Neutrophil (primary cell): ENCODE data around the gene ZBTB21.
"Not testable (repeated sequence)": the region's sequence is repeated elsewhere in the genome, so short reads cannot be mapped to it uniquely, and the experiment has no call there.

Experiments used
- H3K27ac ChIP-seq: fragments of 200-600 bp; sonication (generic); 2 replicates; pipeline ENCODE4 v1.5.1; 2016; ENCODE audit warnings: mild to moderate bottlenecking, moderate library complexity
- H3K27me3 ChIP-seq: fragments of 200-600 bp; sonication (generic); 2 replicates; pipeline ENCODE4 v1.6.0; 2016; ENCODE audit warnings: mild to moderate bottlenecking
- H3K36me3 ChIP-seq: fragments of 200-600 bp; sonication (generic); 2 replicates; pipeline ENCODE4 v1.5.1; 2017
- H3K4me1 ChIP-seq, 2 experiments: fragments of 200-600 bp in 1 of 2; sonication (generic) in 1 of 2; 1 replicate in 1 of 2; 2 replicates in 1 of 2; pipeline versions ENCODE4 v1.5.1 to v1.6.1; 2013 to 2016; ENCODE audit warnings: low read depth in 1 of 2, low read length in 1 of 2, mild to moderate bottlenecking in 1 of 2, moderate library complexity in 1 of 2; ENCODE audit not compliant: control insufficient read depth in 1 of 2, insufficient read depth in 1 of 2
- H3K4me3 ChIP-seq, 2 experiments: fragments of 200-600 bp in 1 of 2; sonication (generic) in 1 of 2; 1 replicate in 1 of 2; 2 replicates in 1 of 2; pipeline ENCODE4 v1.5.1; 2013 to 2016; ENCODE audit warnings: low read depth in 1 of 2, low read length in 1 of 2, mild to moderate bottlenecking in 1 of 2, moderate library complexity in 1 of 2
- H3K9me3 ChIP-seq: fragments of 200-600 bp; sonication (generic); 2 replicates; pipeline ENCODE4 v1.5.1; 2016
- TF ChIP-seq, protein P1 (sequence below): fragments of 200-600 bp; sonication (generic); IDR thresholded peaks from 2 replicates; pipeline ENCODE4 v1.5.1; 2016; ENCODE audit warnings: antibody characterized with exemption

ZBTB21 gene

DNA sequence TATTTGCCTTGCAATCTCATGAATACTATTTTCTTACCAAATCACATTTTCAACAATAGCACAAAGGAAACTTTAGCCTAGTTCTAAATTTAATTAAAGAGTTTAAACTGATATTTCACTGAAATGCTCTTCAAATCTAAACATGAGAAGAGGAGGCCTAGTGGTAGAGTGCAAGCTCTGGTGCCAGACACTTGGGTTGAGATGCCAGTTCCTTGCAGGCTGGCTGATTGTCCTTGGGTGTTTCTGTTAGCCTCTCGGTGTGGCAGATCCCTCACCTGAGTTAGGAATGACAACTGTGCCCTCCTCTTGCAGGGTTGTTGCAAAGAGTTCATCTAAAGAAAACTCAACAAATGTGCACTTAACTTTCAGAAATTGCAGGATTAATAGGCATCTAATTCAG is 12.5 kb downstream of the ZBTB21 start:
- H3K27ac ChIP-seq: no peak overlapping the region
- TF ChIP-seq, protein P1, sequence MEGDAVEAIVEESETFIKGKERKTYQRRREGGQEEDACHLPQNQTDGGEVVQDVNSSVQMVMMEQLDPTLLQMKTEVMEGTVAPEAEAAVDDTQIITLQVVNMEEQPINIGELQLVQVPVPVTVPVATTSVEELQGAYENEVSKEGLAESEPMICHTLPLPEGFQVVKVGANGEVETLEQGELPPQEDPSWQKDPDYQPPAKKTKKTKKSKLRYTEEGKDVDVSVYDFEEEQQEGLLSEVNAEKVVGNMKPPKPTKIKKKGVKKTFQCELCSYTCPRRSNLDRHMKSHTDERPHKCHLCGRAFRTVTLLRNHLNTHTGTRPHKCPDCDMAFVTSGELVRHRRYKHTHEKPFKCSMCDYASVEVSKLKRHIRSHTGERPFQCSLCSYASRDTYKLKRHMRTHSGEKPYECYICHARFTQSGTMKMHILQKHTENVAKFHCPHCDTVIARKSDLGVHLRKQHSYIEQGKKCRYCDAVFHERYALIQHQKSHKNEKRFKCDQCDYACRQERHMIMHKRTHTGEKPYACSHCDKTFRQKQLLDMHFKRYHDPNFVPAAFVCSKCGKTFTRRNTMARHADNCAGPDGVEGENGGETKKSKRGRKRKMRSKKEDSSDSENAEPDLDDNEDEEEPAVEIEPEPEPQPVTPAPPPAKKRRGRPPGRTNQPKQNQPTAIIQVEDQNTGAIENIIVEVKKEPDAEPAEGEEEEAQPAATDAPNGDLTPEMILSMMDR: no peak
- H3K4me3 ChIP-seq: no peak overlapping the region
- no peaks in the 10 kb centered on the region for H3K27me3 ChIP-seq
- peaks cover 14% of the 10 kb centered on the region for H3K36me3 ChIP-seq
- no peaks in the 10 kb centered on the region for H3K9me3 ChIP-seq
- H3K4me1 ChIP-seq: no peaks in the 10 kb centered on the region

DNA sequence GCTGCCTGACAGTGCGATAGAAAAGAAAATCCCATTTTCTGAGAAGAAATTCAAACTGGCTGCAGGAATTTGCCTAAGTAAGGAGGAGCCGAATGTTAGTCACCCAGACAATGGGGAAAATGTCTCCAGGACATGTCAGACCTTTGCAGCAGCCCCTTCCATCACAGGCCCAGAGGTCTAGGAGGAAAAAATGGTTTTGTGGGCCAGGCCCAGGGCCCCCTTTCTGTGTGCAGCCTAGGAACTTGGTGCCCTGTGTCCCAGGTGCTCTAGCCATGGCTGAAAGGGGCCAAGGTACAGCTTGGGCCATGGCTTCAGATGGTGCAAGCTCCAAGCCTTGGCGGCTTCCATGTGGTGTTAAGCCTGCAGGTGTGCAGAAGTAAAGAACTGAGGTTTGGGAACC is 14.6 kb downstream of the ZBTB21 start:
- H3K4me1 ChIP-seq: no peaks in the 10 kb centered on the region
- TF ChIP-seq, protein P1: no peak
- H3K4me3 ChIP-seq: no peak overlapping the region
- H3K36me3 ChIP-seq: peaks cover 27% of the 10 kb centered on the region
- no peaks in the 10 kb centered on the region for H3K9me3 ChIP-seq
- no peaks in the 10 kb centered on the region for H3K27me3 ChIP-seq
- H3K27ac ChIP-seq: no peak overlapping the region

DNA sequence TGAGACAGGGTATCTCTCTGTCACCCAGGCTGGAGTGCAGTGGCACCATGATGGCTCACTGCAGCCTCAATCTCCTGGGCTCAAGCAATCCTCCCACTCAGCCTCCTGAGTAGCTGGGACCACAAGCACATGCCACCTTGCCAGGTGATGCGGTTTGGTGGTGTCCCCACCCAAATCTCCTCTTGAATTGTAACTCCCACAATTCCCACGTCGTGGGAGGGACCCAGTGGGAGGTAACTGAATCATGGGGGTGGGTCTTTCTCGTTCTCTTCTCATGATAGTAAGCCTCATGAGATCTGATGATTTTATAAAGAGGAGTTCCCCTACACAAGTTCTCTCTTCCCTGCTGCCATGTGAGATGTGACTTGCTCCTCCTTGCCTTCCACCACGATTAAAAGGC is 15.5 kb downstream of the ZBTB21 start:
- not testable (repeated sequence) for H3K4me3 ChIP-seq, H3K27me3 ChIP-seq, H3K4me1 ChIP-seq, H3K9me3 ChIP-seq, H3K27ac ChIP-seq
- H3K36me3 ChIP-seq: peaks cover 27% of the 10 kb centered on the region

DNA sequence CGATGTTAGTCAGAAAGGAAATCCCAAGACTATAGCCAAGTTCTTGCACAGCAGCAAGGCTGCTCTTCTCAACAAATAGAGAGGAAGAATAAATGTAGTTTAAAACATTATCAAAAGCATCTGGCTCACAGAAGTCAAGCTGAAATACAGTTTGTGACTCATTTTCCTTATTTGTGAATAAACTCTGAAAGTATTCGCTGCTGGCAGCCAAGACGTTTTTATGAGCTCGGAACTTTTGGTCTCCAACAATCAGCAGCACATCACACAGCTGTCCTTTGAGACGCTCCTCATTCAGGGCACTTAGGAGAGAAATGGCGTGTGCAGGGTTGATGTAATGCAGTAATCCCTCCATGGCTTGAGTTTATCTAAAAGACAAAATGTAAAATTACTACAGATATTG is 16.4 kb downstream of the ZBTB21 start:
- H3K27ac ChIP-seq: no peak overlapping the region

DNA sequence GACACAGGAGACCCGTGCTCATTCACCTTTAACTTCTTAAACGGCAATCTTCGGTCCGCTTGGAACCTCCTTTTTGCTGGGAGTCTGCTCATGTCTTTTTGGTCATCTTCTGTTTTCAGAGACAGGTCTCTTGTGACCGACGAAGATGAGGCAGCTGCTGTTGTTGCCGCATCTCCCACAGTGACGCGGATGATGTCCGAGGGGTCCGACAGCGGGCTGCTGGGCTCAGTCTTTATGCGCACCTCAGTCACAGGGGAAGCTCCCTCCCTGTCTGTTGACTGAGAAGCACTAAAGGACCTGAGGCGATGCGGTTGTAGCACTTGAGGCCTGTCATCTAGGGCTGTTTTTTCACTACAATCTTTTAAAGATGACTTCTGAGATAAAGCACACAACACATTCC is 17.6 kb downstream of the ZBTB21 start:
- H3K27me3 ChIP-seq: no peaks in the 10 kb centered on the region
- TF ChIP-seq, protein P1: no peak
- peaks cover 27% of the 10 kb centered on the region for H3K36me3 ChIP-seq
- H3K9me3 ChIP-seq: no peaks in the 10 kb centered on the region
- H3K27ac ChIP-seq: no peak overlapping the region
- H3K4me1 ChIP-seq: no peaks in the 10 kb centered on the region
- no peak overlapping the region for H3K4me3 ChIP-seq

More for the DNA sequence above, 16.4 kb downstream of the ZBTB21 start:
- Histone ChIP-seq H3K4me3 (no peak overlapping the region), H3K27me3 (no peaks in the 10 kb centered on the region), H3K4me1 (no peaks in the 10 kb centered on the region), H3K9me3 (no peaks in the 10 kb centered on the region), H3K36me3 (peaks cover 27% of the 10 kb centered on the region)
- TF ChIP-seq, protein P1: no peak

DNA sequence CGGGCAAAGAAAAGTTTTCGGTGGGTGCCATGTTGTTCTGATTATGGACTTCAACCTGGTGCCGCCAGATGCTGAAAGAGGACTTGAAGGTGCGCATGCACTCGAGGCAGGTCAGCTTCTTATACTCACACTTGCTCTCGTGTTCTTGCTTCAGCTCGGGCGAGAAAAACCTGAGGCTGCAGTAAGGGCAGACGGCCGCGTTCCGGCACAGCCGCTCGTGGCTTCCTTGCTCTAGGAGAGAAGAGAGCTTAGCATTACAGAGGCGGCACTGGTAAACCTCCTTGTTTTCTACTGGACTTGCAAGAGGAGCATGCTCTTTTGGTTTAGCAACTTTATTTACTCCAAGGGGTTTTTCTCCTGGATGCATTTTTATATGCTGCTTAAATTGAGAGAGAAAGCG is 18.5 kb downstream of the ZBTB21 start:
- Histone ChIP-seq H3K27me3 (no peaks in the 10 kb centered on the region), H3K36me3 (peaks cover 27% of the 10 kb centered on the region), H3K27ac (no peak overlapping the region), H3K9me3 (no peaks in the 10 kb centered on the region), H3K4me3 (no peak overlapping the region), H3K4me1 (no peaks in the 10 kb centered on the region)
- TF ChIP-seq, protein P1: no peak
